ENCODE data around the gene RHBDD1. TPM values are rescaled to one million over a fixed set of nuclear protein-coding genes. Genes with fewer than 3 reads are reported as not detected.

The RHBDD1 gene
- total and polyA plus RNA-seq, 12 donors, result 4.5 to 57.1 (median 33.7) TPM

DNA sequence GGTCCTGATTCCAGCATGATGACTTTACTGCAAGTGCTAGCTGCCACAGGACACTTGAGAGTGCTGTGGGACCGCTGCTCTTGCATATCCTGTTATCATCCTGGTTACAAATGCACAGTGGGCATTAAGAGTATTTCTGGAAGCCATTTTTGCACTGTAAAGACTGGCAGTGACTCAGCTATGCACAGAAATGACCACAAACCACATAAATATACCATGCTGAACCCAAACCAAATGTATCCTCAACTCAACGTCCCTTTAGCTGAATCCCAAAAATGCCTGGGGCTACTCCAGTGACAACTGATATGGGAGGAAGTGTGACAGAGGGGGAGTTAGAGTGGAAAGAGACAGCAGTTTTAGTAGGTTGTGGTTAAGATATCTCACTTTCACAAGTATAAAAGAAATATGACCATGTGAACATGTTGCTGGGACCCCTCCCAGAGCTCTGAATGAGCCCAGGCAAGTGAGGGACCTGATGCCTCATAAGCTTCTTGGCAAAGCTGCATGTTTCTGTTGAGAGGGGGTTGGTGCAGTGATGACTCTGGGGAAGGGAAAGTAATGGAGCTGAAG lies 37.3 kb downstream of the RHBDD1 start:
- intact Hi-C loops (cut with DNase I), result no loop called here

DNA sequence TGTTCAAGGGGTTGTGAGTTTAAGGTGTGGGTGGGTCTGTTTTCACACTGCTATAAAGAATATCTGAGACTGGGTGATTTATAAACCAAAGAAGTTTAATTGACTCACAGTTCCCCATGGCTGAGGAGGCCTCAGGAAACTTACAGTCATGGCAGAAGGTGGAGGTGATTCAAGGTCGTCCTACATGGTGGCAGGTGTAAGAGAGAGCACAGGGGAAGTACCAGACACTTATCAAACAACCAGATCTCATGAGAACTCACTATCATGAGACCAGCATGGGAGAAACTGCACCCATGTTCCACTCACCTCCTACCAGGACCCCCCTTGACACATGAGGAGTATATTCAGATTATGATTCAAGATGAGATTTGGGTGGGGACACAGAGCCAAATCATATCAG lies 38.0 kb downstream of the RHBDD1 start:
- no peaks in the 10 kb centered on the region for H3K9me3 ChIP-seq
- H3K4me3 ChIP-seq, result no peak overlapping the region
- no peak overlapping the region for H3K27ac ChIP-seq
- 95 to 100% methylated on average over 1 of the region's 1 CpG for WGBS, 2 donors
- ATAC-seq (no peak), DNase-seq (no peak)
- TF ChIP-seq, protein P1, sequence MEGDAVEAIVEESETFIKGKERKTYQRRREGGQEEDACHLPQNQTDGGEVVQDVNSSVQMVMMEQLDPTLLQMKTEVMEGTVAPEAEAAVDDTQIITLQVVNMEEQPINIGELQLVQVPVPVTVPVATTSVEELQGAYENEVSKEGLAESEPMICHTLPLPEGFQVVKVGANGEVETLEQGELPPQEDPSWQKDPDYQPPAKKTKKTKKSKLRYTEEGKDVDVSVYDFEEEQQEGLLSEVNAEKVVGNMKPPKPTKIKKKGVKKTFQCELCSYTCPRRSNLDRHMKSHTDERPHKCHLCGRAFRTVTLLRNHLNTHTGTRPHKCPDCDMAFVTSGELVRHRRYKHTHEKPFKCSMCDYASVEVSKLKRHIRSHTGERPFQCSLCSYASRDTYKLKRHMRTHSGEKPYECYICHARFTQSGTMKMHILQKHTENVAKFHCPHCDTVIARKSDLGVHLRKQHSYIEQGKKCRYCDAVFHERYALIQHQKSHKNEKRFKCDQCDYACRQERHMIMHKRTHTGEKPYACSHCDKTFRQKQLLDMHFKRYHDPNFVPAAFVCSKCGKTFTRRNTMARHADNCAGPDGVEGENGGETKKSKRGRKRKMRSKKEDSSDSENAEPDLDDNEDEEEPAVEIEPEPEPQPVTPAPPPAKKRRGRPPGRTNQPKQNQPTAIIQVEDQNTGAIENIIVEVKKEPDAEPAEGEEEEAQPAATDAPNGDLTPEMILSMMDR (IDR thresholded peaks at IDR 0.05), result no peak
- intact Hi-C loops (cut with DNase I), result no loop called here
- H3K4me1 ChIP-seq, result peaks cover 0 to 14% (median 0%) of the 10 kb centered on the region in 9 donors
- peaks cover 0 to 34% (median 0%) of the 10 kb centered on the region in 9 donors for H3K36me3 ChIP-seq
- H3K27me3 ChIP-seq, result no peaks in the 10 kb centered on the region

More for the DNA sequence above, 37.3 kb downstream of the RHBDD1 start:
- Histone ChIP-seq H3K4me1 (peaks cover 0 to 14% (median 0%) of the 10 kb centered on the region in 9 donors), H3K27ac (no peak overlapping the region), H3K36me3 (peaks cover 0 to 34% (median 0%) of the 10 kb centered on the region in 9 donors), H3K27me3 (no peaks in the 10 kb centered on the region), H3K9me3 (no peaks in the 10 kb centered on the region), H3K4me3 (no peak overlapping the region)
- ATAC-seq, result no peak
- TF ChIP-seq, protein P1 (IDR thresholded peaks at IDR 0.05), result no peak
- WGBS, 2 donors, result 75 to 83% methylated on average over 2 of the region's 2 CpGs
- no peak for DNase-seq

DNA sequence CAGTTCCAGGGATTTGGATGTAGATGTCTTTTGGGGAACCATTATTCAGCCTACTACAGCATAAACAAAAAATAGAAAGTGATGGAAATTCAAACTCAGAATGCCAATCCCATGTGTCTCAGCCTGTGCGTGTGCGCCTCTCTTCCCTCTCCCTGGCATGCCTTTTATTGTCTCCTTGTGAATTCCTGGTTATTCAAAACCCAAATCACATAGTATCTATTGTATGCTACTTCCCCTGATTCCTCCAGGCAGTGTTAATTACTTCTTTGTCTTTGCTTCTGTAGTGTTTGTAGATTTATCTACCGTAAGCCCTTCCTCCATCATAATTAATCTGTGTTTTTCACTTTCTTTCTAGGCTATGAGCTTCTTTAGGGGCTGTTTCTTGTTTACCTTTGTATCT lies 38.9 kb downstream of the RHBDD1 start:
- intact Hi-C loops (cut with DNase I), result no loop called here
- WGBS, 2 donors, result 84 to 88% methylated on average over 3 of the region's 3 CpGs
- TF ChIP-seq, protein P1 (IDR thresholded peaks at IDR 0.05), result no peak
- ATAC-seq (no peak), DNase-seq (no peak)
- Histone ChIP-seq H3K4me1 (peaks cover 0 to 14% (median 0%) of the 10 kb centered on the region in 9 donors), H3K27me3 (no peaks in the 10 kb centered on the region), H3K36me3 (peaks cover 0 to 27% (median 0%) of the 10 kb centered on the region in 9 donors), H3K4me3 (no peak overlapping the region), H3K27ac (no peak overlapping the region), H3K9me3 (no peaks in the 10 kb centered on the region)

DNA sequence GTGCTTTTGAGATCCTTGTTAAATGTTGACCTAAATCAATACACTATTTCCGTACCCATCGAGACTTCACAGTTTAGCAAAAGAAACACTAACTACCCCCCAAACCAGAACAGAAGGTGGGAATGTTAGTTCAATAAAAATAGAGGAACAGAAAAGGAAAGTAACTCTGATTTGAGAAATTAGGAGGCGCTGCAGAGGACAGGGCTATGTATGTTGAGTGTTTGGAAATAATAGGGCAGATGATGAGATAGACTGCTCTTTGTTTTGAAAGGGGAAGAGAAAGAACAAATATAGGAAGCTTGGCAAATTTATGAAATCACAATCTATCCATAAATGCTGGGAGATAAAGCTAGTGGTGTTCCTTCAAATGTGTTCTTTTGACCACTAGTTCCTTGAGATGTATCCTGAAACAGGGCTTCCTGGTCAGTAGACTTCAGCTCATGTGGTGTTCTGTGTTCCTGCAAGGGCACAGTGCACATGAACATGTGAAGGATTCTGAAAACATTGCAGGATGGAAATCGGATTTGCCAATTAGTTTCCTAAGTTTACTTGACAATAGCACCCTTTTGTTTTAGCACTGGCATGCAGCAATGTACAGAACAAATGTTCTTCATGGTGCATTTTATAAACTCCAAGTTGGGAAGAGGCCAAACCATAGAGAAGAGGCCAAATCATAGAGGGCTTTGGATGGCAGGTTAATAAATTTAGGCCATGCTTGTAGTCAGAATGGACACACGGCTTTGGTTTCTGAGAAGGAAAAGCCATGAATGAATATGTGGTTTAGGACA lies 39.8 kb downstream of the RHBDD1 start:
- TF ChIP-seq, protein P1 (IDR thresholded peaks at IDR 0.05), result no peak
- H3K27me3 ChIP-seq, result no peaks in the 10 kb centered on the region
- intact Hi-C loops (cut with DNase I), result no loop called here
- H3K9me3 ChIP-seq, result no peaks in the 10 kb centered on the region
- ATAC-seq (no peak), DNase-seq (no peak)
- H3K27ac ChIP-seq, result no peak overlapping the region
- no peak overlapping the region for H3K4me3 ChIP-seq
- WGBS, 2 donors, result 94 to 96% methylated on average over 5 of the region's 5 CpGs
- peaks cover 0 to 14% (median 0%) of the 10 kb centered on the region in 9 donors for H3K4me1 ChIP-seq
- H3K36me3 ChIP-seq, result peaks cover 0 to 18% (median 0%) of the 10 kb centered on the region in 9 donors
